Fibroblast of the conjunctiva (primary cell): ENCODE results near the gene CNTROB.

ENCODE experiments used
- DNase-seq: peaks from one replicate; pipeline ENCODE4 v3.0.0-alpha.2; 2010; ENCODE audit warnings: low read depth

The CNTROB gene, protein sequence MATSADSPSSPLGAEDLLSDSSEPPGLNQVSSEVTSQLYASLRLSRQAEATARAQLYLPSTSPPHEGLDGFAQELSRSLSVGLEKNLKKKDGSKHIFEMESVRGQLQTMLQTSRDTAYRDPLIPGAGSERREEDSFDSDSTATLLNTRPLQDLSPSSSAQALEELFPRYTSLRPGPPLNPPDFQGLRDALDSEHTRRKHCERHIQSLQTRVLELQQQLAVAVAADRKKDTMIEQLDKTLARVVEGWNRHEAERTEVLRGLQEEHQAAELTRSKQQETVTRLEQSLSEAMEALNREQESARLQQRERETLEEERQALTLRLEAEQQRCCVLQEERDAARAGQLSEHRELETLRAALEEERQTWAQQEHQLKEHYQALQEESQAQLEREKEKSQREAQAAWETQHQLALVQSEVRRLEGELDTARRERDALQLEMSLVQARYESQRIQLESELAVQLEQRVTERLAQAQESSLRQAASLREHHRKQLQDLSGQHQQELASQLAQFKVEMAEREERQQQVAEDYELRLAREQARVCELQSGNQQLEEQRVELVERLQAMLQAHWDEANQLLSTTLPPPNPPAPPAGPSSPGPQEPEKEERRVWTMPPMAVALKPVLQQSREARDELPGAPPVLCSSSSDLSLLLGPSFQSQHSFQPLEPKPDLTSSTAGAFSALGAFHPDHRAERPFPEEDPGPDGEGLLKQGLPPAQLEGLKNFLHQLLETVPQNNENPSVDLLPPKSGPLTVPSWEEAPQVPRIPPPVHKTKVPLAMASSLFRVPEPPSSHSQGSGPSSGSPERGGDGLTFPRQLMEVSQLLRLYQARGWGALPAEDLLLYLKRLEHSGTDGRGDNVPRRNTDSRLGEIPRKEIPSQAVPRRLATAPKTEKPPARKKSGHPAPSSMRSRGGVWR

DNA sequence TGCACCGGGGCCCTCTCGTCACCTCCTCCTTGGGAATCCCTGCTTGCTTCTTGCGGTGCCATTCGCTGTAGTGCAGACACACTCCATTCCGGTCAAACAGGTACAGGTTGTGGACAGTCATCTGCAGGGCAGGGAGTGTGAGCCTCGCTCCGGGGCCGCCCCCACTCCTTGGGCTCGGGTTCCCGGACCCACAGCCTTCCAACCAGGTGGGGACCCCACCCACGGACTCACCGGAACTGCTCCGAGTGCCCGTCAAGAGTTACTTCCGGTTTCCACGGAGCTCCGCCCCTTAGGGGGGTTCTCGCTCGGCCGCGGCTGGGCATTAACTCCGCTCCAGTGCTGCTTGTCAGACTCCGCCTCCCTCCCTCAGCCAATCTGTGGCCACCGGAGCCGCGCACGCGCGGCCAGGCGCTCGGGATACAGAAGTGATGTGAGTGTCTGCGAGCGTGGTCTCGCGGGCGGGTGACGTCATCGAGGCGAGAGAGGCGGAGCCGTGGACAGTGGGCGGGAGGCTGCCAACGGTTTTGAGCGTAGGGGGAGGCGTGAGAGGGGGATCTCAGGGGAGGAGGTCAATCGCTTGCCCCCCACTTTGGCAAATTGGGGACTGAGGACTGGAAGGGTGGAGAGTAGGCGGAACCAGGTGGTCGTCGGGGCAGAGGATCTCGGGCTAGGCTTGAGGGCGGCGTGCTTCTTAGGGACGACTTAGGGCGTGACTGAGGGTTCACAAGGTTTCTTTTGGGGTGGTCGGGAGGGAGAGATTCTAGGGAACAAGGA is at the start of gene CNTROB, which contains the start of gene TRAPPC1:
Gene CNTROB (plus strand): TSS at position 498 of the 774 bp plus-strand sequence. CDS start 874 bp downstream, outside the sequence.
Gene TRAPPC1 (minus strand): TSS at position 238 of the 774 bp plus-strand sequence. CDS start 117 bp downstream, at position 121.
- peak; percentile 98 for DNase-seq

DNA sequence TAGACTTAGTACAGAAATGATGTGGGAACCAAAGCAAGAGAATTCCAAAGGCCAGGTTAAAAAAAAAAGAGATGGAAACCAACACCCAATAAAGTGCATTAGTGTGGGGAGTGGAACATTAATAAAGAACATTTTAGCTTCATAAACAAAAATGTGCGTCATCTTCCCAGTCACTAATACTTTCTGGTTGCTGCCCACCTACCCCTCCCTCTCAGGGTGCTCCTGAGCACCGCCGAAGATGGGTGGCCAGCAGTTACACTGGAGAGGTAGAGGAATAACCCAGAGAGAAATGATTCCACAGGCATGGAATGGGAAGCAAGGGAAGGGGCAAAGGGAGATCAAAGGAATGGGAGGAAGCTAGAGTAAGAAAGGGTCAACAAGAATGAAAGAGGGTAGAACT is 49.4 kb upstream of the CNTROB start:
- no peak for DNase-seq

DNA sequence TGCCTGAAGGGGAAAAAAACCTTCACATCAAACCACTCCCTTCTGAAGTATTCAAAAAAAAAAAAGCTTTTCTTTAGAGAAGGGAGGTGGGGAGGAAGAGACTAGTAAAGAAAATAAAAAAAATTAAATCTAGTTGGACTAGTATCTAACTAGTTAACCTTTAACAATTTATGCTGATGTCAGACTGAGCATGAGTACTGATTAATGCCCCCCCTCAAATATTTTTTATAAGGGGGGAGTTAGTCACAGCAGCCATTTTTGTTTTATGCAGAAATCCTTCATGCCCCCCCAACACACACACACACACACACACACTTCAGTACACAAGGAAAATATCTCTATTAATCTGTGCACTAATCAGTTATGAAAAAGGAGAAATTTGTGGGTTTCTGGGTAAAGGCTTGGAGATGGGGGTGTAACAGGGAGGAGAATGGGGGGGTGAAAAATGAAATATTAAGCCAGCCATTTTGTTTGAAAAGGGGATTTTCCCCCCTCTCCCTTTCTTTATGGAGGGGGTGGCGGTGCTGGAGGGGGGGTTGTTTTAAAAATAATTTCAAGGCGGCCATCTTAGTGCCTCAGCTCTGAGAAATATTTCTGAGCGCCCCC is 48.1 kb upstream of the CNTROB start:
- no peak for DNase-seq

DNA sequence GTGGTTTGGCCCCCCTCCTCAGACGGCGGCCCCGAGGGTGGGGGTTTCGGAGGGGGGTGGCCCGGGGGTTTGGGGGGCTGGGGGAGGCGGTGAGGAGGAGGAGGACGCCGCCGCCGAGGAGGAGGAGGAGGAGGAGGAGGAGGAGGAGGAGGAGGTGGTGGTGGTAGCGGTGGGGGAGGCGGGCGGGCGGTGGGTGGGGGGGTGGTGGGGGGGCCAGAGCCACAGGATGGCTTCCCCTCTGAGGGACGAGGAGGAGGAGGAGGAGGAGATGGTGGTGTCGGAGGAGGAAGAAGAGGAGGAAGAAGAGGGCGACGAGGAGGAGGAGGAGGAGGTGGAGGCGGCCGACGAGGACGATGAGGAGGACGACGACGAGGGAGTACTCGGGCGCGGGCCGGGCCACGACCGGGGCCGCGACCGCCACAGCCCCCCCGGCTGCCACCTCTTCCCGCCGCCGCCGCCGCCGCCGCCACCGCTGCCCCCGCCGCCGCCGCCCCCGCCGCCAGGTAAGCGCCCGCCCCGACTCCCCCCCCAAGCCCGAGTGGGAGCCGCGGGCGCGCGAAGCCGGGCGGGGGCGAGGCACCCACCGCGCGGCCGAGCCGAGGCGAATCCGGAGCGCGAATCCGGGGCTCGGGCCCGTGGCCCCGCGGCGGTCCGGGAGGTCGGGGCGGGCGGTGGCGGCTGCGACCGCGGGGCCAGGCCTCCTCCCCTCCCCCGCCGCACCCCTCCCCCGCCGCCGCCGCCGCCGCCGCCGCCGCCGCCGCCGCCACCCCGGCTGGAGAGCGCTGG is 47.2 kb upstream of the CNTROB start:
- no peak for DNase-seq

DNA sequence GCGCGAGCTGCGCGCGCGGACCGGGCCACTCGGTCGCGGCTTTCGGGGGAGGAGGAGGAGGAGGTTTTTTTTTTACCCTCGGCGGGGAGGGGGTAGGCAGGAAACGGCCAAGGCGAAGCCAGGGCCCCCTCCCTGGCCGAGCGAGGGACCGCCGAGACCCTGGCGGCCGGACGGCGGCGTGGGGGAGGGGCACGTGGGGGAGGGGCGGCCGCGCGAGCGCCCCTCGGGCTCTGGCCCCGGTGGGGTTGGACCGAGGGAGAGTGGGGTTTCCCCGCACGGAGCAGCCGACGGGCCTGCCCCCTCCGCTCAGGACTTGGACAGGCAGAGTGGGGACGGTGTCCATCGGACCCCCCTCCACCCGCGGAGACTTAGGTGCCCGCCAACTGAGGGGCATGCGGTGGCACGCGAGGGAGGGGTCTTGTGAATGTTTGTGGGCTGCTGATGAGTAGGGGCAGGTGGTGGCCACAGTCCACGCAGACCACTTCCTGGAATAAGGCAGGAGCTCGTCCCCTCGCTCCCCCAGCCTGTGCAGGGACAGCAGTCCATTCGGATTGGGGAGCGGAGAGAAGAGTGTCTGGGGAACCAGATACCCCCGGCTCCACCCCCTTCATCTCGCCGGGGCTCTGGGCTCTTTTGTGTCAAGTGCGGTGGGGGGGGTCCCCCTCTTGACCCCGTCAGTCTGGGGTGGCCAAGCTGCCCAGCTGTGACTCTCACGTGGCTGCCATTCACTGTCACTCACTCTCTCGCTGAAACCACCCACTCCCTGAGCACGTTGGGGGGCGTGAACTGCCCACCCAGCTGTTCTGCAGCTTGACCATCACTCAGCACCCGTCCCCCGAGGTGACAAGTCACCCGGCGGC is 46.4 kb upstream of the CNTROB start:
- no peak for DNase-seq

DNA sequence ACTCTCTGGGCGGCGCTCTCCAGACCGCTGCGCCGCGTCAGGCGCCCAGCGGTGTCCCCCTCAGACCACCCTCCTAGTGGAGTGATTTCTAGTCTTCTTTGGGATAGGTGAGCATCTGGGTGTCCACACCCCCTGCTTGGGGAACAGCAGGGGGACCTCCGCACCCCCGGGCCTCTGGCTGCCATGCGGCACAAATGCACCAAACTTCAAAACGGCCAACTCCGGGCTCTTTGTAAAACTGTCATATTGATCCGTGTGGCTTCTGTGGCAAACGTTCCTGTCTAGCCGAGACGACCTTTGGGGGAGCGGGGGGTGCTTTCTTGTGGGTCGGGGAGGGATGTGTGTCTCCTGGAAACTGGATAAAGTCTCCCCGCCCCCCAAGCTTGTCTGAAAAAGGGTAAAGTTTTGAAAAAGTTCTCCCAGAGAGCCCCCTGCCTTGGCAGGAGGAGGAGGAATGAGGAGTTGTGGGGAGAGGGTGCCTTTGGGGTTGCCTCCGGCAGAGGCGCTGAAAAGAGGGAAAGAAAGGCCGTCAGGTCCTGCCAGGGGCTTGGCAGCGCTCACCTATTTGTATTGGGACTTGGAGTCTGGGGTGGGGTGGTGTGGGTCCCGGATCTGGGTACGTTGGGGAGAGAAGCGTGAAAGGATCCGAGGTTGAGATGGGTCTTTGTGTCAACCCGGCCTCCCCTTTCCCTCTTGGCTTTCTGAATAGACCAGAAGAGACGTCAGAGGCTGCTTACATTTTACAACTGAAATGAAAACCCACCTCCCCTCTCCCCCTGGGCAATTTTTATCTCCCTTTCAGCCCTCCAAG is 45.6 kb upstream of the CNTROB start:
- no peak for DNase-seq

DNA sequence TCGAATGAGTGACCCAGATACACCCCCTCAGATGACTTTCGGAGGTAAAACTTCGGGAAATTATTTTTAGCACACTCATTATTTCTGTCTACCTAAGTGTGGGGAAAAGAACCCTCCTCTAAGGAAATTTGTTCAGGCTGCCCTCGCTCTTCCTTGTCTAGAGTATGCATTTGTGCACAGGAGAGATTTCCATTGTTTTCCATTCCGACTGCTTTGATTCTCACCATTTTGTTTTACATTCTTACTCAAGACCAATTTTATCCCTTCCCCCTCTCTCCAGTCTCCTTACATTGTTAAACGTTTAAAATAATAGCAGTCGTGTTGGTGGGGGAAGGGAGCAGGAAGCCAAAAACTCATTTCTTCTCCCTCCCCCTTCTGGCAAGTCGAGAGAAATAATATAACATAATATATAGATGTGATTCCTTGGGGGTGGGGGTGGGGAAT is 44.9 kb upstream of the CNTROB start:
- DNase-seq: no peak

DNA sequence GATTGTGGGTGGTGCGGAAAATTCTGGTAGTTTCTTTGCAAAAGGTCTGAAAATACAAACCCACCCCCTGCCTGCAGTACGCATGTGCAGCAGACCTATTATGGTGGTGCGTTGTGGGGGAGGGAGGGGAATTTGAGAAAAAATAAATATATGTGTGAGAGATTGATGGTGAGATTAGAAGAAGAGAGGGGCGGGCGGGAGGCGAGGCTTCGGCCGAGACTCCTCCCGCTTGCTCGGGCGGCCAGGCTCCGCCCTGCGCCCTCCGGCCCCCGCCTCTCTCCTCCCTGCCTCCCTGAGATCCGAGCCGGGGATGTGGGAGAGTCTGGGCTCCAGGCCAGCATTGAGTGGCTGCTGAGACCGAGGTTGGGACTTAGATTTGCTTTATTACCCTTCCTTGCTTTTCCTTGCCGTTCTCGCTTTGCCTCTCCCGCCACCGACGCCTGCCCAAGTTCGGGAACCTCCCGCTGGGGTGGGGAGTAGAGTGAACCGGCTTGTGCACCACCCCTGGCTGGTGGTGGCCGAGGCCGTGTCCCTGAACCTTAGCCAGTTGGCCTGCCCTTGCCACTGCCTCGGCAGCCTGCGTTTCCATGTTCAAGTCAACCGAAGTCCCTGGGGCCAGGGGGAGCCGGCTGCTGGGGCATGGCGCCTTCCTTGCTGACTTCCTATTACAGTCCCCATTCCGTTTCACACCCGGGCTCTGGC is 44.4 kb upstream of the CNTROB start:
- peak; percentile 94 for DNase-seq

DNA sequence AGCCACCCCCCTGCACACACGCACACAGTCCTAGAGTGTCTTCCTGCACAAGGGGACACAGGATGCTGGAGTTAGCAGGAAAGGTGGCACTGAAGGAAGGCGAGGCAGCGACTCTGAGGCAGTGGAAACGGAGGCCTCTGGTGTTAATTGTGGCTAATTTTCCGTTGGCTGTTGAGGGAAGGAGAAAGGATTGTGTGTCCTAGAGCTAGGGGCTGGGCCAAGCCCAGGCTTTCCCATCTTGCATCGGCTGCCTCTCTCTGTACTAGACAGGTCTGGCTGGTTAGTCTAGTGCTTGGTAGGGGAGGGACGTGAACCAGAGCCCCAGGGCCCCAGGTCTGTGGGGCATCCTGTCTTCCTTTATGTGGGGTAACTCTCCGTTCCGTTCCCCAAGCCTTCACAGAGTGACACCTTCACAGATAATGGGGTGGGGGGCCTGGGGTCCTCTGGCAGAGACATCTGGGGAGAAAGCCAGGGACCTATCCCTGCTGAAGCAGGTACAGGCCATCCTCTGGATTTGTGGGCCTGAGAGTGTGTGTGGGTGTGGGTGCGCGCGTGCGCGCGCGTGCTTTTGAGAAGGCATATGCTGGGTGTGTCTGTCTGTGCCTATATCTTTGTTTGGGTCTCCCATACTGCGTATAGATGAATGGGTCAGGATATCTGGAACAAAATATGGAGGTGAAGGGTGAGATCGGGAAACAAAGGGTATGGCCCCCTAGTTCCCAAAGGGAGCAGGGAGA is 43.7 kb upstream of the CNTROB start, which contains the start of gene CHD3:
Gene CHD3 (plus strand): TSS at position 606 of the 737 bp plus-strand sequence. CDS start 212 bp downstream, outside the sequence.
- DNase-seq: no peak

DNA sequence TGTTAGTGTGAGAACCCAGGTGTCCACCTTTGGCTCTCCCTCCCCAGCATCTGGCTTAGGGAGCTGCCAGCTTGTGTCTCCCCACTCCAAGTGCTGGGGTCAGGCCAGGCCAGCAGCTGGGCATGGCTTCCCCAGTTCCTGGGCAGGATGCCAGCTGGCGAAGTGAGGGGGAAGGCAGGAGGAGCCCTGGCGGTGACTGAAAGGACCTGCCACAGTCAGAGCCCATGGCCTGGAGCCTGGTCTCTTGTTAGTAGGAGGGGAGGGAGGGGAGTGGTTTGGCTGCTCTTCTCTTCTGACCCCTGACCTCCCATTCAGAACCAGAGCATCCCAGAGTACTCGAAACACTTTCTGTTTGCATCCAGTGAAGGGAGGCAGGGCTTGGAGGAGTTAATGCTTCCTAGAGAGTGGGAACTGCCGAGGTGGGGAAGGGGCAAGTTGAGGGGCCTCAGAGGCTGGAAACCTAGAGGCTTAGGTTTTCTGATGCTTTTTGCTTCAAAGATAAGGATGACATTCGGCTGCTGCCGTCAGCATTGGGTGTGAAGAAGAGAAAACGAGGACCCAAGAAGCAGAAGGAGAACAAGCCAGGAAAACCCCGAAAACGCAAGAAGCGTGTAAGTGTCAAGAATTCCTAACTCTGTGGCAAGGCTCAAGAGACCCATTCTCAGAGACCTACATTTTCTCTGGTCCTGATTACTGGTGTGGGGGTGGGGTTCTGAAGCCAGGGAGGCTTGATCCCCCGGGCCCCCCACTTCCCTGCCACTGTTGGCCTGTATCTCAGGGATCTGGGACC is 42.6 kb upstream of the CNTROB start:
- peak; percentile 98 for DNase-seq

DNA sequence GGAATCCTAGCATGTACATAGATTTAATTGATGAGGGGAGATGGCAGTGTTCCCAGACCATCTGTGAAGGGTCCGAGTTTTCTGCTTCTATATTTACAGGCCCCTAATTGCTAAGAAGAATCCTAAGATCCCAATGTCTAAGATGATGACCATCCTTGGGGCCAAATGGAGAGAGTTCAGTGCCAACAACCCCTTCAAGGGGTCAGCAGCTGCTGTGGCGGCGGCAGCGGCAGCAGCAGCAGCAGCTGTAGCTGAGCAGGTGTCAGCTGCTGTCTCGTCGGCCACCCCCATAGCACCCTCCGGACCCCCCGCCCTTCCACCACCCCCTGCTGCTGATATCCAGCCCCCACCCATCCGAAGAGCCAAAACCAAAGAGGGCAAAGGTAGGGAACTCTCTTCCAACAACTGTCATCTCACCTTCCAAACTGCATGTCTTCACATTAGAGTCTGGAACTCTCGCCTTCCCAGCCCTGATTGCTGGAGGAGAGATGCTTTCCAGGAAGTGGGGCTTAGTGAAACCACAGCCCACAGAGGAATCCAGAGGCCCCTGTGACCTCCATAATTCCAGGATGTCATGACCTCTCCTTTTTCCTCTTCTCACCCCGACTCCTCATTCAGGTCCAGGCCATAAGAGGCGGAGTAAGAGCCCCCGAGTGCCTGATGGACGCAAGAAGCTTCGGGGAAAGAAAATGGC is 38.7 kb upstream of the CNTROB start:
- DNase-seq: no peak

DNA sequence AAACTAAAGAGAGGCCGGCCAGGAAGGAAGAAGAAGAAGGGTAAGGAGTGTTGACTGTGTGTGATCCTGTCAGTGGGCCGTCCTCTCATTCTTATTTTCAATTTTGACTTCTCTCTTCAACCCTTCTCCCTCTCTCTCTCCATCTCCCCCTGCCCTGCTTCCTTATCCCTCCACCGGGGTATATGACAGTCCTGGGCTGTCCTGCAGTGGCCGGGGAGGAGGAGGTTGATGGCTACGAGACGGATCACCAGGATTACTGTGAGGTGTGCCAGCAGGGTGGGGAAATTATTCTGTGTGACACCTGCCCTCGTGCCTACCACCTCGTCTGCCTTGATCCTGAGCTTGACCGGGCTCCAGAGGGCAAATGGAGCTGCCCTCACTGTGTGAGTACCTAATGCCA is 37.8 kb upstream of the CNTROB start:
- no peak for DNase-seq

DNA sequence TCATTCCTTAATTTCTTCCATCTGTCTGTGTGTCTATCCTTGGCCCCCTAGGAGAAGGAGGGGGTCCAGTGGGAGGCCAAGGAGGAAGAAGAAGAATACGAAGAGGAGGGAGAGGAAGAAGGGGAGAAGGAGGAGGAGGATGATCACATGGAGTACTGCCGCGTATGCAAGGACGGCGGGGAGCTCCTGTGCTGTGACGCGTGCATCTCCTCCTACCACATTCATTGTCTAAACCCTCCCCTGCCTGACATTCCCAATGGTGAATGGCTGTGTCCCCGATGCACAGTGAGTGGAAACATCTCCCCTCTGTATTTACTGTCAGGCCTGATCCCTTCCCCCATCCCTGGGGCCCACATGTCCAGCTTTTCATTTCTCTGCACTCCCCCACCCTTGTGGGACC is 37.1 kb upstream of the CNTROB start:
- no peak for DNase-seq

DNA sequence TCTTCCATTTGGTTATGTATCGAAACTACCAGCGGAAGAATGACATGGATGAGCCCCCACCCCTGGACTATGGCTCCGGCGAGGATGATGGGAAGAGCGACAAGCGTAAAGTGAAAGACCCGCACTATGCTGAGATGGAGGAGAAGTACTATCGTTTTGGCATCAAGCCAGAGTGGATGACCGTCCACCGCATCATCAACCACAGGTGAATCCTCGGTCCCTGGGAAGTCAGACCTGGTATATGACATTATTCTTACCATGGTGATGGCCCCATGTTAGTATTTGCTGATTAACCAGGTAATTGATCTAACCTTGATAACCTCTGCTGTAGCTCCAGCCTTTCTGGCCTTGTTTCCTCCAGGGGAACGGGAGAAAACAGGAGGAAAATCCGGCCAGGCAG is 34.9 kb upstream of the CNTROB start:
- no peak for DNase-seq

DNA sequence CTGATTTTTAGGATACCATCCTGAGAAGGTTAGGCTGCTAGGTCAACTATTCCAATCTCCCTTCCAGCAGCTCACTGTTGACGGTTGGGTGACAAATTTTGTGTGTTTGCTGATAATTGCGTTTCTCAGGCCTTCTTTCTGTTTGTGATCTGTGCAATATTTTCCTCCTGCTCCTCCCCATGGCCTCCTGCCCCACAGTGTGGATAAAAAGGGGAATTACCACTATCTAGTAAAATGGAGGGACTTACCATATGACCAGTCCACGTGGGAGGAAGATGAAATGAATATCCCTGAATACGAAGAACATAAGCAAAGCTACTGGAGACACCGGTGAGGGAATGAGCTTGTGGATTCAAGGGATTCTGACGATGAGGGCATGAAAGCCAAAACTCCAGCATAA is 34.2 kb upstream of the CNTROB start:
- DNase-seq: peak; percentile 56
